ENCODE results near the gene ARAP2.

- TF ChIP-seq TBL1XR1 (IDR thresholded peaks at IDR 0.05; ENCODE audit: borderline replicate concordance, low read length, partially characterized antibody) (no peak), CTCF (CRISPR knock-in tag; IDR thresholded peaks at IDR 0.05) (no peak), ZNF510 (CRISPR knock-in tag; IDR thresholded peaks at IDR 0.05; ENCODE audit: low read depth) (no peak), RERE (CRISPR knock-in tag; IDR thresholded peaks at IDR 0.05; ENCODE audit: low read depth) (no peak), MXI1 (IDR thresholded peaks at IDR 0.05; ENCODE audit: borderline replicate concordance, low read depth, low read length) (no peak), ZNF350 (CRISPR knock-in tag; IDR thresholded peaks at IDR 0.05; ENCODE audit: borderline replicate concordance, low read depth) (no peak), MTF2 (CRISPR knock-in tag; IDR thresholded peaks at IDR 0.05; ENCODE audit: borderline replicate concordance) (no peak), PREB (CRISPR knock-in tag; IDR thresholded peaks at IDR 0.05) (no peak), MTERF4 (CRISPR knock-in tag; IDR thresholded peaks at IDR 0.05) (no peak), EZH2 (conservative IDR thresholded peaks at IDR 0.05; ENCODE audit: low read depth, low read length) (no peak), SMC3 (IDR thresholded peaks at IDR 0.05; ENCODE audit: low read length) (no peak), ZFP36 (IDR thresholded peaks at IDR 0.05; ENCODE audit: borderline replicate concordance, low read depth, low read length, partially characterized antibody) (no peak), ZNF512 (CRISPR knock-in tag; IDR thresholded peaks at IDR 0.05) (no peak), USF2 (IDR thresholded peaks at IDR 0.05; ENCODE audit: low read depth, low read length) (no peak), USF2 (CRISPR knock-in tag; IDR thresholded peaks at IDR 0.05; ENCODE audit: borderline replicate concordance) (no peak)
Observed at GRCh38 chr4:36236159-36236558, 8.2 kb downstream of the ARAP2 start.
